Body of pancreas (tissue), 4 donors: ENCODE data around the gene CDH22. TPM values are rescaled to one million over a fixed set of nuclear protein-coding genes. Genes with fewer than 3 reads are reported as not detected.

Source experiments
- ATAC-seq: fragments of 150-250 bp; one replicate; pipeline ENCODE4 v1.9.1; 2016
- DNase-seq, 4 donors: peaks; one replicate each; pipeline ENCODE4 v3.0.0-alpha.2; 2019
- H3K27ac ChIP-seq, 4 donors: fragments of 200-600 bp; sonication (generic); 1 replicate in 3 of 4; 2 replicates in 1 of 4; pipeline versions ENCODE4 v1.5.1 to v1.6.1; 2016 to 2019; ENCODE audit warnings: mild to moderate bottlenecking in 1 of 4, mixed read lengths in 1 of 4, moderate library complexity in 1 of 4
- H3K27me3 ChIP-seq, 2 donors: fragments of 200-600 bp; sonication (generic); one replicate each; pipeline ENCODE4 v1.6.0; 2016; ENCODE audit warnings: mild to moderate bottlenecking in 1 of 2
- H3K36me3 ChIP-seq, 2 donors: fragments of 200-600 bp; sonication (generic); replicated peaks in 1 of 2; 2 replicates each; pipeline ENCODE4 v1.5.1; 2016; ENCODE audit warnings: low read depth in 2 of 2; ENCODE audit not compliant: insufficient read depth in 1 of 2
- H3K4me1 ChIP-seq: fragments of 200-600 bp; sonication (generic); one replicate; pipeline ENCODE4 v1.6.0; 2016
- H3K4me3 ChIP-seq, 2 donors: fragments of 200-600 bp; sonication (generic); 1 replicate in 1 of 2; 2 replicates in 1 of 2; pipeline ENCODE4 v1.5.1; 2016 to 2019
- H3K9me3 ChIP-seq, 3 donors: fragments of 200-600 bp; sonication (generic); 1 replicate in 2 of 3; 2 replicates in 1 of 3; pipeline ENCODE4 v1.5.1; 2016
- CTCF ChIP-seq, 7 experiments: fragments of 450-650 bp in 4 of 7; fragments of 200-600 bp in 3 of 7; sonication (generic) in 3 of 7; IDR thresholded peaks; one replicate each; pipeline ENCODE4 v1.5.1; 2016 to 2019; ENCODE audit warnings: antibody characterized with exemption in 7 of 7
- POLR2A ChIP-seq, 3 donors: fragments of 450-650 bp; IDR thresholded peaks; one replicate each; pipeline ENCODE4 v1.6.1; 2016; ENCODE audit warnings: antibody characterized with exemption in 3 of 3, mild to moderate bottlenecking in 2 of 3
- WGBS, 2 donors: methylation state at CpG; one replicate each; pipeline ENCODE4 v1.1.5; 2017; 5-methylcytosine and 5-hydroxymethylcytosine counted together
- intact Hi-C: fragments of 100-400 bp; cut with DNase I; formaldehyde crosslinking; loops from one replicate; pipeline ENCODE4 v1.15.1; 2023
- total RNA-seq, 2 donors: library from RNA; depleted of rRNA; stranded (reverse); fragments of >200 nt; gene quantifications; one replicate each; pipeline ENCODE4 v1.1.0, GENCODE V29; 2016

CDH22 gene
- total RNA-seq, 2 donors from 2014 or later = 1.3 to 2.1 TPM

GRCh38 chr20:46190478-46191167, 117.7 kb downstream of the CDH22 start:
- WGBS, 2 donors = 58 to 60% methylated on average over 9 of the region's 9 CpGs
- DNase-seq (no peak), ATAC-seq (no peak)
- Histone ChIP-seq H3K4me3 (no peak overlapping the region), H3K36me3 (no peaks in the 10 kb centered on the region), H3K9me3 (no peaks in the 10 kb centered on the region), H3K27me3 (no peaks in the 10 kb centered on the region), H3K4me1 (no peaks in the 10 kb centered on the region), H3K27ac (no peak overlapping the region)
- intact Hi-C loops = no loop called here
- no peak for TF ChIP-seq CTCF (IDR thresholded peaks at IDR 0.05)

GRCh38 chr20:46188866-46189541, 119.3 kb downstream of the CDH22 start:
- Histone ChIP-seq H3K27ac (no peak overlapping the region), H3K4me1 (no peaks in the 10 kb centered on the region), H3K4me3 (no peak overlapping the region), H3K27me3 (no peaks in the 10 kb centered on the region), H3K36me3 (no peaks in the 10 kb centered on the region), H3K9me3 (no peaks in the 10 kb centered on the region)
- DNase-seq (no peak), ATAC-seq (no peak)
- WGBS, 2 donors = 26 to 39% methylated on average over 16 to 18 of the region's 18 CpGs
- no peak for TF ChIP-seq POLR2A (IDR thresholded peaks at IDR 0.05)
- no peak for TF ChIP-seq CTCF (IDR thresholded peaks at IDR 0.05)
- intact Hi-C loops = no loop called here

GRCh38 chr20:46186210-46186609, 122.1 kb downstream of the CDH22 start:
- H3K27ac ChIP-seq = no peak overlapping the region
- no peaks in the 10 kb centered on the region for H3K36me3 ChIP-seq
- TF ChIP-seq CTCF (IDR thresholded peaks at IDR 0.05) = no peak
- TF ChIP-seq POLR2A (IDR thresholded peaks at IDR 0.05) = no peak
- DNase-seq (no peak), ATAC-seq (no peak)
- H3K27me3 ChIP-seq = no peaks in the 10 kb centered on the region
- intact Hi-C loops = no loop called here
- no peaks in the 10 kb centered on the region for H3K4me1 ChIP-seq
- H3K4me3 ChIP-seq = no peak overlapping the region
- 74 to 81% methylated on average over 5 of the region's 5 CpGs for WGBS, 2 donors
- H3K9me3 ChIP-seq = no peaks in the 10 kb centered on the region

- Histone ChIP-seq H3K9me3 (no peaks in the 10 kb centered on the region), H3K27me3 (no peaks in the 10 kb centered on the region), H3K27ac (no peak overlapping the region), H3K36me3 (no peaks in the 10 kb centered on the region), H3K4me1 (no peaks in the 10 kb centered on the region), H3K4me3 (no peak overlapping the region)
- no peak for DNase-seq
- no peak for TF ChIP-seq POLR2A (IDR thresholded peaks at IDR 0.05)
- no peak for TF ChIP-seq CTCF (IDR thresholded peaks at IDR 0.05)
- no peak for ATAC-seq
- intact Hi-C loops = no loop called here
- 81 to 92% methylated on average over 3 of the region's 3 CpGs for WGBS, 2 donors
Measured at GRCh38 chr20:46185353-46185752, 122.9 kb downstream of the CDH22 start.

GRCh38 chr20:46183768-46184167, 124.5 kb downstream of the CDH22 start:
- DNase-seq = no peak
- whole genome bisulfite sequencing, 2 donors = 73 to 78% methylated on average over 5 of the region's 5 CpGs
- TF ChIP-seq CTCF (IDR thresholded peaks at IDR 0.05) = no peak
- no peak for TF ChIP-seq POLR2A (IDR thresholded peaks at IDR 0.05)
- Histone ChIP-seq H3K4me1 (peaks cover 7% of the 10 kb centered on the region), H3K27ac (no peak overlapping the region), H3K9me3 (no peaks in the 10 kb centered on the region), H3K36me3 (no peaks in the 10 kb centered on the region), H3K27me3 (no peaks in the 10 kb centered on the region), H3K4me3 (no peak overlapping the region)
- intact Hi-C loops = no loop called here
- ATAC-seq = no peak
